Neural cell (in vitro differentiated cells): Measurements from ENCODE around the gene LIMS1. TPM values are rescaled to one million over a fixed set of nuclear protein-coding genes. Genes with fewer than 3 reads are reported as not detected.

Source experiments
- H2AFZ ChIP-seq: fragments of 200-600, 300-800 bp; sonication (generic), shearing (Covaris generic); 2 replicates; pipeline ENCODE4 v1.6.0; 2014; ENCODE audit warnings: low read depth, mild to moderate bottlenecking, antibody characterized with exemption, low read length, moderate library complexity
- H3F3A ChIP-seq: fragments of 200-600 bp; shearing (Covaris generic); 2 replicates; pipeline ENCODE4 v1.6.1; 2016; ENCODE audit warnings: mild to moderate bottlenecking, moderate library complexity, mixed read lengths, antibody characterized with exemption, low read length; ENCODE audit not compliant: insufficient read depth, poor library complexity, severe bottlenecking
- H3K27ac ChIP-seq: fragments of 200-600, 300-800 bp; sonication (generic), shearing (Covaris generic); 2 replicates; pipeline ENCODE4 v1.5.1; 2014; ENCODE audit warnings: mild to moderate bottlenecking, low read length, moderate library complexity
- H3K27me3 ChIP-seq: fragments of 300-800, 200-600 bp; sonication (generic), shearing (Covaris generic); 2 replicates; pipeline ENCODE4 v1.6.0; 2014; ENCODE audit warnings: mild to moderate bottlenecking, low read depth, low read length, moderate library complexity; ENCODE audit not compliant: insufficient read depth
- H3K36me3 ChIP-seq: fragments of 300-800, 200-600 bp; sonication (generic), shearing (Covaris generic); 2 replicates; pipeline ENCODE4 v1.5.1; 2014; ENCODE audit warnings: mild to moderate bottlenecking, antibody characterized with exemption, low read length, moderate library complexity; ENCODE audit not compliant: insufficient read depth
- H3K4me2 ChIP-seq: fragments of 300-800, 200-600 bp; sonication (generic), shearing (Covaris generic); 2 replicates; pipeline ENCODE4 v1.6.0; 2014; ENCODE audit warnings: mild to moderate bottlenecking, low read length
- H3K4me3 ChIP-seq: fragments of 300-800, 200-600 bp; sonication (generic), shearing (Covaris generic); 2 replicates; pipeline ENCODE4 v1.5.1; 2014; ENCODE audit warnings: mild to moderate bottlenecking, low read length, moderate library complexity
- H3K79me2 ChIP-seq: fragments of 200-600 bp; shearing (Covaris generic); replicated peaks from 2 replicates; pipeline ENCODE4 v1.6.0; 2014; ENCODE audit warnings: mild to moderate bottlenecking, low read length, moderate library complexity; ENCODE audit not compliant: insufficient read depth
- H3K9ac ChIP-seq: fragments of 300-800, 200-600 bp; sonication (generic), shearing (Covaris generic); 2 replicates; pipeline ENCODE4 v1.6.1; 2016; ENCODE audit warnings: mild to moderate bottlenecking, low read length, mixed read lengths
- H3K9me2 ChIP-seq: fragments of 200-600 bp; shearing (Covaris generic); 2 replicates; pipeline ENCODE4 v1.6.1; 2016; ENCODE audit warnings: mild to moderate bottlenecking, low read length, mixed read lengths; ENCODE audit not compliant: insufficient read depth
- H3K9me3 ChIP-seq: fragments of 200-600, 300-800 bp; sonication (generic), shearing (Covaris generic); 2 replicates; pipeline ENCODE4 v1.6.1; 2016; ENCODE audit warnings: mild to moderate bottlenecking, mixed run types, low read length, moderate library complexity, mixed read lengths
- H4K20me1 ChIP-seq: fragments of 200-600 bp; shearing (Covaris generic); 2 replicates; pipeline ENCODE4 v1.6.1; 2016; ENCODE audit warnings: mild to moderate bottlenecking, mixed run types; ENCODE audit not compliant: insufficient read depth
- CTCF ChIP-seq: fragments of 450-650 bp; IDR thresholded peaks from 2 replicates; pipeline ENCODE4 v1.5.1; 2014; ENCODE audit warnings: antibody characterized with exemption, mild to moderate bottlenecking, moderate library complexity; ENCODE audit not compliant: poor library complexity, severe bottlenecking
- EP300 ChIP-seq: fragments of 450-650 bp; conservative IDR thresholded peaks from 2 replicates; pipeline ENCODE4 v1.6.1; 2014; ENCODE audit warnings: antibody characterized with exemption, mild to moderate bottlenecking, moderate library complexity; ENCODE audit not compliant: poor library complexity, severe bottlenecking
- EZH2 ChIP-seq: fragments of 200-600, 300-800 bp; shearing (Covaris generic), sonication (generic); IDR thresholded peaks from 2 replicates; pipeline ENCODE4 v1.6.1; 2014; ENCODE audit warnings: antibody characterized with exemption, low read length, borderline replicate concordance, mild to moderate bottlenecking; ENCODE audit not compliant: insufficient read depth, poor library complexity, severe bottlenecking
- MXI1 ChIP-seq: fragments of 450-650 bp; conservative IDR thresholded peaks from 2 replicates; pipeline ENCODE4 v1.6.1; 2014; ENCODE audit warnings: antibody characterized with exemption, mild to moderate bottlenecking; ENCODE audit not compliant: poor library complexity, severe bottlenecking
- POLR2AphosphoS5 ChIP-seq: IDR thresholded peaks from 2 replicates; pipeline ENCODE4 v1.6.1; 2012
- RAD21 ChIP-seq: fragments of 450-650 bp; conservative IDR thresholded peaks from 2 replicates; pipeline ENCODE4 v1.6.1; 2014; ENCODE audit warnings: antibody characterized with exemption, mild to moderate bottlenecking, moderate library complexity
- SMC3 ChIP-seq: fragments of 450-650 bp; conservative IDR thresholded peaks from 2 replicates; pipeline ENCODE4 v1.6.1; 2014; ENCODE audit warnings: antibody characterized with exemption, mild to moderate bottlenecking, moderate library complexity; ENCODE audit not compliant: poor library complexity
- TAF1 ChIP-seq: IDR thresholded peaks from 2 replicates; pipeline ENCODE4 v1.6.1; 2012; ENCODE audit warnings: low read depth
- polyA plus RNA-seq: library from polyadenylated mRNA; depleted of rRNA; stranded (reverse); fragments of >200 nt; gene quantifications from 2 replicates; pipeline ENCODE4 v1.2.3, GENCODE V29; 2014
- TF ChIP-seq, protein P1 (sequence below): IDR thresholded peaks from 2 replicates; pipeline ENCODE4 v1.6.1; 2012; ENCODE audit warnings: borderline replicate concordance

LIMS1 gene
- polyA plus RNA-seq, 1 donor from 2014 or later: 12.3 TPM

GRCh38 chr2:108640731-108641130 is 106.5 kb downstream of the LIMS1 start:
- no peak overlapping the region for H2AFZ ChIP-seq
- H3K27ac ChIP-seq: no peak overlapping the region
- H3K27me3 ChIP-seq: no peaks in the 10 kb centered on the region
- TF ChIP-seq CTCF (no peak), MXI1 (no peak), TAF1 (no peak), POLR2AphosphoS5 (no peak), RAD21 (no peak), EP300 (no peak), SMC3 (no peak), EZH2 (no peak)
- TF ChIP-seq, protein P1, sequence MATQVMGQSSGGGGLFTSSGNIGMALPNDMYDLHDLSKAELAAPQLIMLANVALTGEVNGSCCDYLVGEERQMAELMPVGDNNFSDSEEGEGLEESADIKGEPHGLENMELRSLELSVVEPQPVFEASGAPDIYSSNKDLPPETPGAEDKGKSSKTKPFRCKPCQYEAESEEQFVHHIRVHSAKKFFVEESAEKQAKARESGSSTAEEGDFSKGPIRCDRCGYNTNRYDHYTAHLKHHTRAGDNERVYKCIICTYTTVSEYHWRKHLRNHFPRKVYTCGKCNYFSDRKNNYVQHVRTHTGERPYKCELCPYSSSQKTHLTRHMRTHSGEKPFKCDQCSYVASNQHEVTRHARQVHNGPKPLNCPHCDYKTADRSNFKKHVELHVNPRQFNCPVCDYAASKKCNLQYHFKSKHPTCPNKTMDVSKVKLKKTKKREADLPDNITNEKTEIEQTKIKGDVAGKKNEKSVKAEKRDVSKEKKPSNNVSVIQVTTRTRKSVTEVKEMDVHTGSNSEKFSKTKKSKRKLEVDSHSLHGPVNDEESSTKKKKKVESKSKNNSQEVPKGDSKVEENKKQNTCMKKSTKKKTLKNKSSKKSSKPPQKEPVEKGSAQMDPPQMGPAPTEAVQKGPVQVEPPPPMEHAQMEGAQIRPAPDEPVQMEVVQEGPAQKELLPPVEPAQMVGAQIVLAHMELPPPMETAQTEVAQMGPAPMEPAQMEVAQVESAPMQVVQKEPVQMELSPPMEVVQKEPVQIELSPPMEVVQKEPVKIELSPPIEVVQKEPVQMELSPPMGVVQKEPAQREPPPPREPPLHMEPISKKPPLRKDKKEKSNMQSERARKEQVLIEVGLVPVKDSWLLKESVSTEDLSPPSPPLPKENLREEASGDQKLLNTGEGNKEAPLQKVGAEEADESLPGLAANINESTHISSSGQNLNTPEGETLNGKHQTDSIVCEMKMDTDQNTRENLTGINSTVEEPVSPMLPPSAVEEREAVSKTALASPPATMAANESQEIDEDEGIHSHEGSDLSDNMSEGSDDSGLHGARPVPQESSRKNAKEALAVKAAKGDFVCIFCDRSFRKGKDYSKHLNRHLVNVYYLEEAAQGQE: no peak
- H3K9me2 ChIP-seq: no peaks in the 10 kb centered on the region
- no peaks in the 10 kb centered on the region for H3K36me3 ChIP-seq
- H3K4me2 ChIP-seq: no peak overlapping the region
- H4K20me1 ChIP-seq: no peaks in the 10 kb centered on the region
- H3K9ac ChIP-seq: no peak overlapping the region
- no peak overlapping the region for H3K4me3 ChIP-seq
- H3F3A ChIP-seq: no peaks in the 10 kb centered on the region
- H3K79me2 ChIP-seq: no peaks in the 10 kb centered on the region
- no peaks in the 10 kb centered on the region for H3K9me3 ChIP-seq

DNA sequence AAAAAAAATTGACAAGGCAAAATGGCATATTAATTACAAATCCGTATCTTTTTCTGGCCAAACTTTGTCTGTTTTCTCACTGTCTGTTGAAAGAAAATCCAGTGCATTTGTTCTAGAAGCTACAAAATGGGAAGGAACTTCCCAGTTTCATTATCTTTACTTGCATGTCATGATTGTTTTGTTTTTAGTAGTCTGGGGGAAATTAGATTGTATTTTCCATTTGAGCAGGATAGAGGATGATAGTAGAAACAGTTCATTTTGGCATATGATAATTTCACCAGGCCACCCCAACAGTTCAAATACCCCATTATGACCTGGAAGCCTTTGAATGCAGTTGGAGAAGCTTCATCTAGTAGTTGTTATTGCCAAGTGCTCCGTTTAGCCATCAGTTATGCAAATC is 107.5 kb downstream of the LIMS1 start:
- H3K4me3 ChIP-seq: no peak overlapping the region
- no peaks in the 10 kb centered on the region for H3K36me3 ChIP-seq
- H3F3A ChIP-seq: no peaks in the 10 kb centered on the region
- no peak overlapping the region for H3K4me2 ChIP-seq
- no peaks in the 10 kb centered on the region for H3K79me2 ChIP-seq
- H3K27me3 ChIP-seq: no peaks in the 10 kb centered on the region
- H4K20me1 ChIP-seq: no peaks in the 10 kb centered on the region
- no peaks in the 10 kb centered on the region for H3K9me2 ChIP-seq
- H3K9ac ChIP-seq: no peak overlapping the region
- H3K9me3 ChIP-seq: no peaks in the 10 kb centered on the region
- TF ChIP-seq TAF1: no peak
- TF ChIP-seq RAD21: no peak
- TF ChIP-seq CTCF: no peak
- no peak for TF ChIP-seq SMC3
- H3K27ac ChIP-seq: no peak overlapping the region
- no peak overlapping the region for H2AFZ ChIP-seq
